ENCODE data around the gene NOL6. TPM values are rescaled to one million over a fixed set of nuclear protein-coding genes. Genes with fewer than 3 reads are reported as not detected.
"Not testable (repeated sequence)": the region's sequence is repeated elsewhere in the genome, so short reads cannot be mapped to it uniquely, and the experiment has no call there.

The NOL6 gene
- total RNA-seq, 4 donors from 2014 or later: 25.7 to 37.2 (median 27.9) TPM

- no peak for DNase-seq (ENCODE audit: low spot score in 2 of 2)
- TF ChIP-seq POLR2A (IDR thresholded peaks at IDR 0.05): no peak
- TF ChIP-seq, protein P1, sequence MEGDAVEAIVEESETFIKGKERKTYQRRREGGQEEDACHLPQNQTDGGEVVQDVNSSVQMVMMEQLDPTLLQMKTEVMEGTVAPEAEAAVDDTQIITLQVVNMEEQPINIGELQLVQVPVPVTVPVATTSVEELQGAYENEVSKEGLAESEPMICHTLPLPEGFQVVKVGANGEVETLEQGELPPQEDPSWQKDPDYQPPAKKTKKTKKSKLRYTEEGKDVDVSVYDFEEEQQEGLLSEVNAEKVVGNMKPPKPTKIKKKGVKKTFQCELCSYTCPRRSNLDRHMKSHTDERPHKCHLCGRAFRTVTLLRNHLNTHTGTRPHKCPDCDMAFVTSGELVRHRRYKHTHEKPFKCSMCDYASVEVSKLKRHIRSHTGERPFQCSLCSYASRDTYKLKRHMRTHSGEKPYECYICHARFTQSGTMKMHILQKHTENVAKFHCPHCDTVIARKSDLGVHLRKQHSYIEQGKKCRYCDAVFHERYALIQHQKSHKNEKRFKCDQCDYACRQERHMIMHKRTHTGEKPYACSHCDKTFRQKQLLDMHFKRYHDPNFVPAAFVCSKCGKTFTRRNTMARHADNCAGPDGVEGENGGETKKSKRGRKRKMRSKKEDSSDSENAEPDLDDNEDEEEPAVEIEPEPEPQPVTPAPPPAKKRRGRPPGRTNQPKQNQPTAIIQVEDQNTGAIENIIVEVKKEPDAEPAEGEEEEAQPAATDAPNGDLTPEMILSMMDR (IDR thresholded peaks at IDR 0.05): no peak
- no peak for TF ChIP-seq EP300 (IDR thresholded peaks at IDR 0.05)
- no peaks in the 10 kb centered on the region for H3K4me1 ChIP-seq
- no peaks in the 10 kb centered on the region for H3K36me3 ChIP-seq
- no peak overlapping the region for H3K4me3 ChIP-seq
- no peaks in the 10 kb centered on the region for H3K27me3 ChIP-seq
- H3K27ac ChIP-seq: no peak overlapping the region
- H3K9me3 ChIP-seq: no peaks in the 10 kb centered on the region
- WGBS, 2 donors: 50 to 75% methylated on average over 4 of the region's 4 CpGs
Measured at GRCh38 chr9:33425128-33425533, 48.6 kb downstream of the NOL6 start.

DNA sequence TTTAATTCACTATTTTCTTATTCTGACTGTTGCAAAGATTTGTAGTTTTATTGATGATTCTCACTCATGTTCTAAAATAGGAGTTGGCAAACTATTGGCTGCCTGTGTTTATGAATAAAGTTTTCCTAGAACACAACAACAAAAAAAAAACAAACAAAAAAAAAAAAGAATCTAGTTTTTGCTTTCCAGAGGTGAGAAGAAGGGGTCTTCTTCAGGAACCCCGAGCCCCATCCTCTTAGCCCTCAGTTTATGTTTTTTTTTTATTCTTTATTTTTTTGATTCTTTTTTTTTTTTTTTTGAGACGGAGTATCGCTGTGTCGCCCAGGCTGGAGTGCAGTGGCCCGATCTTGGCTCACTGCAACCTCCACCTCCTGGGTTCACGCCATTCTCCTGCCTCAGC, 49.2 kb downstream of the NOL6 start:
- H3K36me3 ChIP-seq; H3K9me3 ChIP-seq; DNase-seq (ENCODE audit: low spot score in 2 of 2); H3K27ac ChIP-seq; H3K4me3 ChIP-seq; H3K4me1 ChIP-seq; H3K27me3 ChIP-seq: not testable (repeated sequence)
- WGBS, 2 donors: 96% methylated on average over 6 of the region's 6 CpGs; no CpG with 5 or more reads in 1 of the 2 donors

- WGBS, 2 donors: 78% methylated on average over 5 of the region's 7 CpGs; no CpG with 5 or more reads in 1 of the 2 donors
- H3K9me3 ChIP-seq: not testable (repeated sequence)
Measured at GRCh38 chr9:33424043-33424442, 49.7 kb downstream of the NOL6 start.

GRCh38 chr9:33419708-33420303, 53.9 kb downstream of the NOL6 start:
- DNase-seq (ENCODE audit: low spot score in 2 of 2): no peak
- Histone ChIP-seq H3K4me3 (no peak overlapping the region), H3K9me3 (no peaks in the 10 kb centered on the region), H3K36me3 (no peaks in the 10 kb centered on the region), H3K4me1 (peaks cover 0 to 7% (median 0%) of the 10 kb centered on the region in 4 donors), H3K27ac (no peak overlapping the region), H3K27me3 (no peaks in the 10 kb centered on the region)
- TF ChIP-seq POLR2A (IDR thresholded peaks at IDR 0.05) (no peak), EP300 (IDR thresholded peaks at IDR 0.05) (no peak)
- TF ChIP-seq, protein P1 (IDR thresholded peaks at IDR 0.05): no peak
- 72 to 81% methylated on average over 10 of the region's 10 CpGs for WGBS, 2 donors

More at GRCh38 chr9:33424043-33424442, 49.7 kb downstream of the NOL6 start:
- not testable (repeated sequence) for DNase-seq (ENCODE audit: low spot score in 2 of 2); H3K4me1 ChIP-seq; H3K27me3 ChIP-seq; H3K27ac ChIP-seq; H3K4me3 ChIP-seq; H3K36me3 ChIP-seq

DNA sequence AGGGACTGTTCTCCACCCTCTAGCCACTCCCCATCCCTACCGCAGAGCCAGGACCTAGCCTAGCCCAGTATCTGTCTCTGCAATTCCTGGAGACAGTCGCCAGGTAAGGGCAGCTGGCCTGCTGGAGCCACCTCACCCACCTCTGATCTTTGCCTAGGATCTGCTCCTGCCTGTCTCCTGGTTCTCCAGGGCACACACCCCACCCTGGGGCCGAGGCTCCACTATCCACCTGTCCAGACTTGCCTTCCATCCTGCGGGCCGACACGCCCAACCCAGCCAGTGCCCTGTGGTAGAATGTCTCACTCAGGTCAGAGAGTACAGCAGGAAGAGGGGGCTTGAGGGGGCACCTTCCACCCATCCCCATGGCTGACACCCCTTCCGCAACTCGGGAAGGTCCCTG, 55.6 kb downstream of the NOL6 start:
- no peak overlapping the region for H3K4me3 ChIP-seq
- 88 to 90% methylated on average over 8 of the region's 8 CpGs for WGBS, 2 donors
- peaks cover 0 to 7% (median 0%) of the 10 kb centered on the region in 4 donors for H3K4me1 ChIP-seq

GRCh38 chr9:33416996-33417395, 56.7 kb downstream of the NOL6 start:
- no peak overlapping the region for H3K4me3 ChIP-seq
- no peaks in the 10 kb centered on the region for H3K27me3 ChIP-seq
- no peak for DNase-seq (ENCODE audit: low spot score in 2 of 2)
- WGBS, 2 donors: 62 to 68% methylated on average over 5 of the region's 5 CpGs
- no peaks in the 10 kb centered on the region for H3K9me3 ChIP-seq
- H3K27ac ChIP-seq: no peak overlapping the region
- H3K36me3 ChIP-seq: no peaks in the 10 kb centered on the region
- TF ChIP-seq, protein P1 (IDR thresholded peaks at IDR 0.05): no peak
- no peak for TF ChIP-seq EP300 (IDR thresholded peaks at IDR 0.05)
- TF ChIP-seq POLR2A (IDR thresholded peaks at IDR 0.05): no peak
- peaks cover 0 to 7% (median 0%) of the 10 kb centered on the region in 4 donors for H3K4me1 ChIP-seq

More for the DNA sequence above, 55.6 kb downstream of the NOL6 start:
- no peaks in the 10 kb centered on the region for H3K27me3 ChIP-seq
- no peak overlapping the region for H3K27ac ChIP-seq
- no peak for DNase-seq (ENCODE audit: low spot score in 2 of 2)
- TF ChIP-seq, protein P1 (IDR thresholded peaks at IDR 0.05): no peak
- TF ChIP-seq EP300 (IDR thresholded peaks at IDR 0.05) (no peak), POLR2A (IDR thresholded peaks at IDR 0.05) (no peak)
- H3K36me3 ChIP-seq: no peaks in the 10 kb centered on the region
- no peaks in the 10 kb centered on the region for H3K9me3 ChIP-seq
